ENCODE measurements around the gene EXD3. TPM values are rescaled to one million over a fixed set of nuclear protein-coding genes. Genes with fewer than 3 reads are reported as not detected.

EXD3 gene
- total and polyA plus RNA-seq, 8 donors = 8.1 to 57.3 (median 13.6) TPM

GRCh38 chr9:137465720-137466388, 42.9 kb upstream of the EXD3 start:
- ATAC-seq (no peak), FAIRE-seq (no peak), DNase-seq (peak in 3 of 6 donors; percentile 17 to 52 (median 19))
- Histone ChIP-seq H3K9me3 (no peaks in the 10 kb centered on the region), H3K4me3 (no peak overlapping the region), H3K27ac (no peak overlapping the region), H3K4me1 (no peaks in the 10 kb centered on the region), H3K27me3 (no peaks in the 10 kb centered on the region), H3K36me3 (no peaks in the 10 kb centered on the region)
- no peak for TF ChIP-seq CTCF (IDR thresholded peaks at IDR 0.05)
- intact Hi-C loops (cut with DNase I) = no loop called here
- 89 to 91% methylated on average over 23 of the region's 23 CpGs for WGBS, 2 donors

GRCh38 chr9:137465000-137465719, 42.2 kb upstream of the EXD3 start:
- FAIRE-seq (no peak), ATAC-seq (no peak), DNase-seq (peak in 4 of 6 donors; percentile 15 to 71 (median 38))
- Histone ChIP-seq H3K36me3 (no peaks in the 10 kb centered on the region), H3K27ac (no peak overlapping the region), H3K9me3 (no peaks in the 10 kb centered on the region), H3K27me3 (no peaks in the 10 kb centered on the region), H3K4me1 (no peaks in the 10 kb centered on the region), H3K4me3 (no peak overlapping the region)
- no peak for TF ChIP-seq CTCF (IDR thresholded peaks at IDR 0.05)
- intact Hi-C loops (cut with DNase I) = no loop called here
- WGBS, 2 donors = 90% methylated on average over 23 of the region's 23 CpGs

GRCh38 chr9:137464291-137464999, 41.5 kb upstream of the EXD3 start:
- no peak overlapping the region for H3K4me3 ChIP-seq
- H3K9me3 ChIP-seq = no peaks in the 10 kb centered on the region
- peak in 3 of 6 donors; percentile 30 to 77 (median 54) for DNase-seq
- no peaks in the 10 kb centered on the region for H3K27me3 ChIP-seq
- peaks cover 0 to 3% (median 2%) of the 10 kb centered on the region in 3 donors for H3K4me1 ChIP-seq
- 93 to 97% methylated on average over 26 to 28 of the region's 28 CpGs for WGBS, 2 donors
- no peak for TF ChIP-seq CTCF (IDR thresholded peaks at IDR 0.05)
- no peak for ATAC-seq
- H3K36me3 ChIP-seq = no peaks in the 10 kb centered on the region
- H3K27ac ChIP-seq = no peak overlapping the region
- FAIRE-seq = no peak
- intact Hi-C loops (cut with DNase I) = no loop called here

GRCh38 chr9:137463931-137464290, 40.9 kb upstream of the EXD3 start:
- H3K27ac ChIP-seq = no peak overlapping the region
- 93 to 95% methylated on average over 18 of the region's 18 CpGs for WGBS, 2 donors
- H3K27me3 ChIP-seq = no peaks in the 10 kb centered on the region
- intact Hi-C loops (cut with DNase I) = no loop called here
- ATAC-seq (no peak), DNase-seq (peak in 4 of 6 donors; percentile 18 to 72 (median 45)), FAIRE-seq (no peak)
- H3K36me3 ChIP-seq = no peaks in the 10 kb centered on the region
- no peak overlapping the region for H3K4me3 ChIP-seq
- H3K4me1 ChIP-seq = peaks cover 0 to 3% (median 3%) of the 10 kb centered on the region in 3 donors
- TF ChIP-seq CTCF (IDR thresholded peaks at IDR 0.05) = no peak
- H3K9me3 ChIP-seq = no peaks in the 10 kb centered on the region
